ENCODE data around the gene SLC35E1. TPM values are rescaled to one million over a fixed set of nuclear protein-coding genes. Genes with fewer than 3 reads are reported as not detected.
A peak's percentile ranks its signal among the peaks of the same experiment; 100 is the strongest.

SLC35E1 gene
- total RNA-seq, 2 donors from 2014 or later: 52.2 to 71.5 TPM

DNA sequence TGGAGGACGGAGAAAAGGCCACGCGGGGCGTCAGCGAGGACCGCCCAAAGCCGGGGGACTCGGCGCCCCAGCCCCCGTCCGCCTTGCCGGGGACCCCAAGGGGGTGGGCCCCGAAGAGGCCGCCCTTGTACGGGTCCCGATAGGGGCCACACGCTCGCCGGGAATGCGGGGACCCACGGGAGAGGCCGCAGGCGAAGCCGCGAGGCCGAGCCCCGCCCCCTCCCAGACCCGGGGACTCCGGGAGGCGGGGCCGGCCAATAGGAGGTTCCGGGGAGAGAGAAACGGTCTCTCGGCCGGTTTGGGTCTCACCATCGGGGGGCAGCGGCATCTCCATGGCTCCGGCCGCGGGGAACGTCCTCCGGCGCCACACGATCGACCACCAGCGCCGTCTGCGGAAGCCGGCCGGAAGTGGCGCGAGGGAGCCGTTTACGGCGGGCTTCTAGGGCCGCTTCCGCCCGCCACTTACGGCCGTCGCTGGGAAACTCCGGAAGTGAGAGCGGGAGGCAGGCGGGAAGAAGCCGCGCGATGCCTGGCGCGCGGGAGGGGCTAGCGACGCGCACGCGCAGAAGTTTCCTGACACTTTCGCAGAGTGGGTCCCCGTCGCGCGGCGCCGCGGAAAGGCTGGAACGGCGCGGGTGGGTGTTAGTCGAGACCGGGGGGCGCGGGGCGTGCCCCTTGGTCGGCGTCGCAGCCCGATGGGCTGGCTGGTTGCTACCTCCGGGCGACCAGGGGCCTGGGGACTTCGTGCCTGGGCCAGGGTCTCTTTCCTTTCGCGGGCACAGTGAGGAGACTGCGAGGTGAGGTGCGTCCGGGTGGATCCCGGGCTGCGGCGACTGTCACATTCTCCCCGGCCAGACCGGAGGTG is 29.9 kb downstream of the SLC35E1 start, which contains the start of gene CHERP:
CHERP (minus strand) TSS at position 393 of the 865 bp plus-strand sequence; CDS start at position 334, 59 bp downstream.
- H3K27ac Mint-ChIP-seq: peak within 1 kb of the TSS; percentile 73 to 91
- ATAC-seq: peak; percentile 93 to 95
- DNase-seq (ENCODE audit: low spot score): peak; percentile 95
- H3K9me3 Mint-ChIP-seq: no peaks in the 10 kb centered on the region
- no peaks in the 10 kb centered on the region for H3K27me3 Mint-ChIP-seq
- peak within 1 kb of the TSS; percentile 92 for H3K4me3 Mint-ChIP-seq
- no peaks in the 10 kb centered on the region for H3K36me3 Mint-ChIP-seq
- H3K4me1 Mint-ChIP-seq (ENCODE audit: low read depth in 2 of 2): peaks cover 42 to 47% of the 10 kb centered on the region in 2 donors

DNA sequence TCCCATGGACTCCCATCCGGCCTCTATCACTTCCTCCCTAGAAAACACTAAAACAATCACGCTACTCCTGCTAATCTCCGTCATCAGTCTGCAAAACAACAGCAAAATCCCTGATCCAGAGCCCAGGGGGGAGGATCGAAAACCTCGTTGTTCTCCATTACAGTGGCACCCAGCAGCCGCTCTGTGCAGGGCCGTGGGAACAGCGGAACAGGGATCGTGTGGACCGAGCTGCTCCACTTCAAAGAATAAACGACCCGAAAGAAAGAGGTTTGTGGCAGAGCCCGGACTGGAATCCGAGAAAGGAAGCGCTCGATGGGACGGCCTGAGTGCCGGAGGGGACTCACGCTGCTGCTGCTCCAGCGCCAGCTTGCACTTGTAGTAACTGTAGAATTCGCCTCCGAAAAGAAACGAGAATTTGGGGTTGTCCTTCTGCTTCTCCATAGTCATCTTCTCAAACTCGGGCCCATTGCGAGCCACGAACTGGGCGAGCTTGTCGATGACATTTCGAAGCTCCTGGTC is 30.6 kb downstream of the SLC35E1 start:
- Mint-ChIP-seq H3K4me1 (ENCODE audit: low read depth in 2 of 2) (peaks cover 45 to 48% of the 10 kb centered on the region in 2 donors), H3K9me3 (no peaks in the 10 kb centered on the region), H3K36me3 (no peaks in the 10 kb centered on the region), H3K27ac (peak overlapping the region; percentile 73 to 84), H3K27me3 (no peaks in the 10 kb centered on the region), H3K4me3 (peak overlapping the region; percentile 91)
- no peak for DNase-seq (ENCODE audit: low spot score)
- peak in 1 of 2 donors; percentile 1 for ATAC-seq

DNA sequence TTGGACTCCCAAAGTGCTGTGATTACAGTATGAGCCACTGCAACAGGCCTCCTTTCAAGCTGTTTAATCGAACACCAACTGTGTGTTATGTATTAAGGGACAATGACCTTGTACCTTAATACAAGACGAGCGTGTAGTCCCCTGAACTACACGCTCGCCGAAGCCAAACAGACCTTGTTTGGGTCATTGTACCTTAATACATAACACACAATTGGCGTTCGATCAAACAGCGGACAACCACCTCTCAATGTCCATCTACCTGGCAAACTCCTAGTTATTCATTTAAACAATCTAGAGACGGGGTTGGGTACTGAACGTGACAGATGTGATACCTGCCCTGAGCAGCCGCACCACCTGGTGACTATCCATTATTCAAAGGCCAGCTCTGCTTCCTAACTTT is 31.3 kb downstream of the SLC35E1 start:
- peaks cover 47 to 48% of the 10 kb centered on the region in 2 donors for H3K4me1 Mint-ChIP-seq (ENCODE audit: low read depth in 2 of 2)
- ATAC-seq (no peak), DNase-seq (ENCODE audit: low spot score) (no peak)
- H3K4me3 Mint-ChIP-seq: peak overlapping the region; percentile 91
- no peaks in the 10 kb centered on the region for H3K36me3 Mint-ChIP-seq
- peak overlapping the region; percentile 73 to 84 for H3K27ac Mint-ChIP-seq
- H3K27me3 Mint-ChIP-seq: no peaks in the 10 kb centered on the region
- H3K9me3 Mint-ChIP-seq: no peaks in the 10 kb centered on the region

DNA sequence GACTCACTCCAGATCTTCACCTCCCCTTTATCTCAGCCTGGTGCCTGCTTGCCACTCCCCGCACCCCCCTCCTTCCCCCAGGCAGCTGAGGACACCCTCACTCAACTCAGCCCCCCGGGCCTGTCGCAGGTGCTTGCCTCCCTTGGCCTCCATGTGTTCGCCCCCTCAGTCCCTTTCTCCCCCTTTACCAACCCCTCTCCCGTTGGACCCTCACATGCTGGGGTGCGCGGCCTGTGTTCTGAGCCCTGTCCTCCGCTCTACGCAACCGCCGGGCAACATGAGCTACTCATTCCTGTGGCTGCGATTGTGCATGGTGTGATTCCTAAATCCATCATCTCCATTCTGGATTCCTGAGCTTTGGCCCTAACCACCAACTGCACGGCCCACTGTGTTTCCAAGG is 35.1 kb downstream of the SLC35E1 start:
- Mint-ChIP-seq H3K4me1 (ENCODE audit: low read depth in 2 of 2) (peaks cover 33 to 38% of the 10 kb centered on the region in 2 donors), H3K27ac (no peak overlapping the region), H3K27me3 (no peaks in the 10 kb centered on the region), H3K9me3 (no peaks in the 10 kb centered on the region), H3K4me3 (no peak overlapping the region), H3K36me3 (no peaks in the 10 kb centered on the region)
- no peak for DNase-seq (ENCODE audit: low spot score)
- ATAC-seq: no peak

DNA sequence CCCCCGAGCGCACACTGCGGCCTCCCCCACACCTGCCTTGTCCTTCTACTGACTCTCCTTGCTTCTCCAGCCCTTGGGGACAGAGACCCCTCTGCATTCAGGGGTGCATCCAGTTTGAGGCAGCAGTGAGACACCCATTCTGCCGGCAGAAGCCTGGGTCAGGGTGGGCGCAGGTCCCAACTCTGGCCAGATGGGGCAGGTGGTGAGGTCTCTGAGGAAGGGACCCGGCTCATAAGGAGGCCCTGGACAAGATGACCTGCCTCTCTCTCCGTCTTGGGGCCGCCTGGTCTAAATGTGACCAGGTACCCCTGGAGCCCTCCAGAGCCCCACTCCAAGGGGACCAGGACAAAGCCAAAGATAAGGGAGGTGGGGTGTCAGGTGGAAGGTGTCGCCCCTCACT is 36.1 kb downstream of the SLC35E1 start:
- Mint-ChIP-seq H3K27me3 (no peaks in the 10 kb centered on the region), H3K36me3 (peaks cover 6% of the 10 kb centered on the region), H3K9me3 (no peaks in the 10 kb centered on the region), H3K4me1 (ENCODE audit: low read depth in 2 of 2) (peaks cover 27 to 33% of the 10 kb centered on the region in 2 donors), H3K27ac (no peak overlapping the region), H3K4me3 (no peak overlapping the region)
- DNase-seq (ENCODE audit: low spot score): no peak
- peak in 1 of 2 donors; percentile 3 for ATAC-seq

DNA sequence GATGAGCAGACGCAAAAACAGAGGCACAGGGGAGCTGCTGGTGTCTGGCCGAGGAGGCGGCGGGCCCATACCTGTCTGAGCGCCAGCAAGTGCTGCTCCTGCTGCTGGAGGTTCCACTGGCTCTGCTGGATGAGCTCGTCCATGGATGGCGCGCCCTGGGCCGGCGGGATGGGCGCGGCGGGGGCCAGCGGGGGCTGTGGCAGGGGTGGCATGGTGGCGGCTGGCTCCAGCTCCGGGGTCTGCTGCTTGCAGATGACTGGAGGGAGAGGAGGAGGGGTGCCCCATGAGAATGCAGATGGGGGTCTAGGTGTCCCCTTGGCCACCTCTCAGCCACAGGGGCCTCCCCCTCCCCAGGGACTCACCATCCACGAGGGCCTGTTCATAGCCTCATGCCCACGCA is 36.8 kb downstream of the SLC35E1 start:
- DNase-seq (ENCODE audit: low spot score) (no peak), ATAC-seq (no peak)
- Mint-ChIP-seq H3K27me3 (no peaks in the 10 kb centered on the region), H3K27ac (no peak overlapping the region), H3K4me3 (no peak overlapping the region), H3K9me3 (no peaks in the 10 kb centered on the region), H3K4me1 (ENCODE audit: low read depth in 2 of 2) (peaks cover 27 to 31% of the 10 kb centered on the region in 2 donors), H3K36me3 (peaks cover 6% of the 10 kb centered on the region)

DNA sequence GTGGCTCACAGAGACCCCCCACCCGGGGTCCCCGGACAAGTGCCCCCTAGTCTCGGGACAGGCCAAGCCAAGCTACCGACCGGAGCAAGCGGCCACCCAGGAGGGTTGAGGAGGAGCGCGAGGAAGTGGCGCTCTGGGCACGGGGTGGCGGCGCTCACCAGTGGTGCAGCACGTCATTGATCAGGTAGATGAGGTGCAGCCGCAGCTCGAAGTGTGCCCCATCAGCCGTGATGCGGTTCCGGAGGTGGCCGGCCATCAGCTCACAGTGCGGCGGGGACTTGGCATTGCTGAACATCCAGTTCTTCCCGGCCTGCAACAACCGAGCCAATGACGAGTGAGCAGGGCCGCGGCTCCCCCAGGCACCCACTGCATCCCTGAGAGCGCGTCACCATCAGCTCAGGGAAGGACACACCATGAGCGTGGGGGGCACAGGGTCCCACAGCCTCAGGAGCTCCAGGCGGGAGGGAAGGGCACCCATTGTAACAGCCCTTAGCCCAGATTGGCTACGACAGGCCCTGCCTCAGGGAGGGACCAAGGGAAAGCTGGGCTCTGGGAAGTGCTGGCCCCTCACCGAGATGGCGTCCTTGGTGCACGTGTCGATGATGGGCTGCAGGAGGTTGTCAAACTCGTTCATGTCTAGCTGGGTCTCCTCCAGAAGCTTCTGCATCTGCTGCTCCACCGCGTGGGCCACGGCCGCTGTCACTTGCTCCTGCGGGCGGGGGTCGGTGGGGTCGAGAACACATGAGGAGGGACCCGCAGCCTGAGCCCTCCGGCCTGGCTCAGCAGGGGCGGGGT is 39.6 kb downstream of the SLC35E1 start:
- no peaks in the 10 kb centered on the region for H3K9me3 Mint-ChIP-seq
- H3K27ac Mint-ChIP-seq: no peak overlapping the region
- H3K4me1 Mint-ChIP-seq (ENCODE audit: low read depth in 2 of 2): peaks cover 5 to 12% of the 10 kb centered on the region in 2 donors
- no peak overlapping the region for H3K4me3 Mint-ChIP-seq
- DNase-seq (ENCODE audit: low spot score): no peak
- no peak for ATAC-seq
- peaks cover 6% of the 10 kb centered on the region for H3K36me3 Mint-ChIP-seq
- no peaks in the 10 kb centered on the region for H3K27me3 Mint-ChIP-seq

DNA sequence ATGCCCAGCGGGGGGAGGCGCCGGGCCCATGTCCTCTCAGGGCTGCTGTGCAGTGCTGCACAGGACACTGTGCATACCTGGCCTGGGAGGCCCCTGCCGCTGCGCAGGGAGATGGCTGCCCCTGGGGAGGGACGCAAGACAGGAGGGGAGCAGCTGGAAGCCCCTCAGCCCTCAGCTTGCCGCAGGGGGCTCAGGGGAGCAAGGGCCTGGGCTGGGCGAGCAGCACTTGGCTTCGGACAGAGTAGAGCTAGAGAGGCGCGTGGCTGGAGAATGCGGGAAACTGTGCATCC is 40.9 kb downstream of the SLC35E1 start:
- peaks cover 6% of the 10 kb centered on the region for H3K36me3 Mint-ChIP-seq
- no peak overlapping the region for H3K27ac Mint-ChIP-seq
- H3K4me1 Mint-ChIP-seq (ENCODE audit: low read depth in 2 of 2): peaks cover 0 to 4% of the 10 kb centered on the region in 2 donors
- no peaks in the 10 kb centered on the region for H3K27me3 Mint-ChIP-seq
- ATAC-seq (no peak), DNase-seq (ENCODE audit: low spot score) (no peak)
- no peak overlapping the region for H3K4me3 Mint-ChIP-seq
- H3K9me3 Mint-ChIP-seq: no peaks in the 10 kb centered on the region

DNA sequence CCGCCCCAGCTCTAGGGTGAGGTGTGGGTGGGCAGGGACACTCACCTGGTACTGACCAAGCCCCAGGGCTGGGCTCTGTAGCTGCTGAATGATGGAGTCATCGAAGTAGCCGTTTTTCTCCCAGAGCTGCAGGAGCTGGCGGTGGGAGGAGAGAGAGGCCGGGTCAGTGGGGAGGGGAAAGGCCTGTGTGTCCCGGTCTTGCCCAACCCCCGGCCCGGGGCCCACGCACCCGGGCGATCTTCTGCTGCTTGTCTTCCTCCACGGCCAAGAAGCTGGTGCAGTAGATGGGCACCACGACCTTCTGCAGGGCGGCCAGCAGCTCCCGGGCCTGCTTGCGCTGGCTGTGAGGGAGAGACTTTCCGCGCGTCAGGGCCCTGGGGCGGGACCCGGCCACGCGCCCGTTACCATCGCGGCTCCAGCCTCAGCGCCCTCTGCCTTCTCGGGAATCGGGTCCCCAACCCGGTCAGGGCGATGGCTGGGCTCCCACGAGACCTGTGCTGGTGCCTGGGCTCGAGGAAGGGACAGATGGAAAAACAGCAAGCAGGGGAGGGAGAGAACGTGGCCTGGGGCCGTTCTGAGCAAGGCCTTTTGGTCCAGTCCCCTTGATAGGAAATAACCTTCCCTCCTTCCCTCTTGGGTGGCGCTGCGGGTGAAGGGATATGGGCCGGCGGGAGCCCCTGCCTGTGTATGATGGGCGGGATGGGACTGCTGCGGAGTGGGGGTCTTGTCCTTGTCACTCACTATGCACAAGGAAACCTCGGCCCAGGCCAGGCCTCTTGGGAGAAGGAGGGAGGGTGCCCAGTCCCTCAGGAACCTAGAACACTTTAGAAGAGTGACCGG is 41.5 kb downstream of the SLC35E1 start:
- no peaks in the 10 kb centered on the region for H3K9me3 Mint-ChIP-seq
- H3K27me3 Mint-ChIP-seq: no peaks in the 10 kb centered on the region
- DNase-seq (ENCODE audit: low spot score) (no peak), ATAC-seq (no peak)
- H3K4me1 Mint-ChIP-seq (ENCODE audit: low read depth in 2 of 2): peaks cover 0 to under 1% of the 10 kb centered on the region in 2 donors
- H3K27ac Mint-ChIP-seq: no peak overlapping the region
- no peak overlapping the region for H3K4me3 Mint-ChIP-seq
- H3K36me3 Mint-ChIP-seq: peaks cover 6% of the 10 kb centered on the region

DNA sequence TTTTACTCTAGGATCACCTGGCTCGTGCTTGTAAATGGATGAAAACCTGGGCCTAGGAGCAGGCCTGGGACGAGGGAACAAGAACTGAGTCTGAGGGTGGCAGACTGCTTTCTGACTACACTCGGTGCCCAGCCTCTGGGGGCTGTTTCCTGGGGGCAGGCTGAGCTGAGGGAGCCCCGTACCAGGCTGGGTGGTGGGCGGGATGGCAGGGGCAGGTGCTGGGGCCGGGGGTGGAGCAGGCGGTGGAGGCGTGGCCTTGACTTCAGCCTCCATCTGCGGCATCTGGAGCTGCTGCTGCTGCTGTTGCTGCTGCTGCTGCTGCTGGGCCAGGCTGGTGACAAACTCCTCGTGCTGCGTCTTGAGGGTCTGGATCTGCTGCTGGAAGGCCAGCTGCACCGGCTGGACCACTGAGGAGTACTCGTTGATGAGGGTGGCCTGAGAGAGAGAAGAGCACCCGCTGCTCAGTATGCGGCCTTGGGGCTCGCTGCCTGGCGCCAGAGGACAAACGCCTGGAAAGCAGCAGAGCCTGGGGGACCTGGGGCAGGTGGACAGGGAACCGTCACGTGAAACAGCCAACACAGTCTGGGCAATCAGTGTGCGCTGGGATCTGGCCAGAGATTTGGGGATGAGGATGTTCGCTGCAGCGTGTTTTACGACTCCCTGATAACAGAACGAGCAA is 42.6 kb downstream of the SLC35E1 start:
- Mint-ChIP-seq H3K4me3 (no peak overlapping the region), H3K27ac (no peak overlapping the region), H3K27me3 (no peaks in the 10 kb centered on the region), H3K36me3 (peaks cover 6% of the 10 kb centered on the region), H3K9me3 (no peaks in the 10 kb centered on the region), H3K4me1 (ENCODE audit: low read depth in 2 of 2) (no peaks in the 10 kb centered on the region)
- no peak for ATAC-seq
- no peak for DNase-seq (ENCODE audit: low spot score)

DNA sequence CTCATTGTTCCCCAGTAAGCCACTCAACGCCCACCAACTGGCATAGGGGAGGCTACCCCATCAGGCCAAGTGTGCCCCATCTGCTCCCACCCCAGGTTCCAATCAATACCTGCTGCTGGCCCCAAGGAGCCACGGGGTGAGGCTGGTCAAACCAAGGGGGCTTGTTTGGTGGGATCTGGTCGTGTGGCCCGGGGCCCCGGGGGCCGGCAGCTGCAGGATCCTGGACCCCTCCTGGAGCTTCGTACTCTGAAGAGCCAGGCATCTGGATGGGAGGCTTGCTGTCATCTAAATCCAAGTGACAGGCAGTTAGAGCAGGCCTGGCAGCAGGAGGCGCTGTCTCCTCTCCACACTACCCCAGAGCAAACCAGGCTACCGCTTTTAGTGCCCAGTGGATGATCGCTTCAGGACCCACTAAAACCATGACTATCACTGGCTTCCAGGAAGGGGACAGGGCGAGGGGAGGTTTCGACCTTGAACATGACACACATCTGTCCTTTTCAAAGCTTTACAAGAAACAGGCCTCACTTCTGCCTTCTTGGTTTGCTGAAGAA is 44.2 kb downstream of the SLC35E1 start:
- Mint-ChIP-seq H3K27me3 (no peaks in the 10 kb centered on the region), H3K4me3 (no peak overlapping the region), H3K9me3 (no peaks in the 10 kb centered on the region), H3K27ac (no peak overlapping the region), H3K36me3 (peaks cover 6% of the 10 kb centered on the region), H3K4me1 (ENCODE audit: low read depth in 2 of 2) (no peaks in the 10 kb centered on the region)
- ATAC-seq (peak in 1 of 2 donors; percentile 37), DNase-seq (ENCODE audit: low spot score) (no peak)

DNA sequence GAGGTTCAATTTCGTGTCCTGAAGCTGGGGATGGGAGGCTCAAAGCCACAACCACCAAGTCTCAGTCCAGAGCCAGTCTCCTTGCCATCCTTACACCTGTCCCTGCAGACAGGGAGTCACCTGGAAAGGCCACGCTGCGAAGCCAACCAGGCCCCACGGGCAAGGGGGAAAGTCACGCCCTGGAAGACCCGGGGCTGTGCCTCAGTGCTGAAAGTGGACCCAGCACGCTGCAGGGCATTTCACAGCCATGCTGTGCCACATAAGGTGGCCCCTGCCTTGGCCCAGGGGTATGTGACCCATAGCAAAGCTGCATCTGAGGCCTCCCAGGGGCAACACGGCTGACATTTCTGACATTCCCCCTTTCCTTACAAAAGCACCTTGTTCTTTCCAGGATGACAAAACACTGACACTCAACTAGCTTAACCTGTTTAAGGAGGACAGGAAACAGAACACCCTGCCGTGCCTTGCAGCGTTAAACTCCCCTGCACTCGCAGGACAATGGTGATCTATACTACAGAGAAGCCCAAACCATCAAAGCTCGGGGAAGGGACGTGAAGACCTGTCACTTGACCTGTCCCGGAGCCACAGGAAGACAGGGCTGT is 44.8 kb downstream of the SLC35E1 start:
- no peak for ATAC-seq
- Mint-ChIP-seq H3K9me3 (no peaks in the 10 kb centered on the region), H3K4me3 (no peak overlapping the region), H3K27ac (no peak overlapping the region), H3K36me3 (peaks cover 6% of the 10 kb centered on the region), H3K27me3 (no peaks in the 10 kb centered on the region), H3K4me1 (ENCODE audit: low read depth in 2 of 2) (no peaks in the 10 kb centered on the region)
- no peak for DNase-seq (ENCODE audit: low spot score)

Measured in natural killer cell treated with Interleukin-12 subunit alpha and Interleukin-12 subunit beta and Interleukin-15 and Interleukin-18, amount 100 ng/mL, for 72 hours (primary cell).